Suprapubic skin (tissue), 4 donors: ENCODE measurements around the gene RAP1GAP. TPM values are rescaled to one million over a fixed set of nuclear protein-coding genes. Genes with fewer than 3 reads are reported as not detected.

Source experiments
- DNase-seq, 2 donors: peaks; one replicate each; pipeline ENCODE4 v3.0.0-alpha.2; 2019; ENCODE audit warnings: low spot score in 2 of 2
- H3K27ac ChIP-seq: fragments of 200-600 bp; sonication (generic); one replicate; pipeline ENCODE4 v1.5.1; 2019
- H3K27me3 ChIP-seq: fragments of 200-600 bp; sonication (generic); one replicate; pipeline ENCODE4 v1.5.1; 2019
- H3K36me3 ChIP-seq: fragments of 200-600 bp; sonication (generic); one replicate; pipeline ENCODE4 v1.5.1; 2019
- H3K4me1 ChIP-seq: fragments of 200-600 bp; sonication (generic); one replicate; pipeline ENCODE4 v1.5.1; 2019
- H3K4me3 ChIP-seq: fragments of 200-600 bp; sonication (generic); one replicate; pipeline ENCODE4 v1.5.1; 2019; ENCODE audit warnings: mild to moderate bottlenecking
- H3K9me3 ChIP-seq: fragments of 200-600 bp; sonication (generic); one replicate; pipeline ENCODE4 v1.5.1; 2019
- EP300 ChIP-seq: sonication (generic); formaldehyde crosslinking; IDR thresholded peaks from one replicate; pipeline ENCODE4 v1.6.1; 2017; ENCODE audit warnings: antibody characterized with exemption
- POLR2A ChIP-seq, 2 donors: fragments of 450-650 bp; IDR thresholded peaks; one replicate each; pipeline ENCODE4 v1.6.1; 2017; ENCODE audit warnings: antibody characterized with exemption in 2 of 2, mild to moderate bottlenecking in 2 of 2, moderate library complexity in 2 of 2
- POLR2AphosphoS5 ChIP-seq, 3 donors: sonication (generic); formaldehyde crosslinking; IDR thresholded peaks; one replicate each; pipeline ENCODE4 v1.6.1; 2017; ENCODE audit warnings: antibody characterized with exemption in 3 of 3
- WGBS: methylation state at CpG from one replicate; pipeline ENCODE4 v1.1.5; 2018; 5-methylcytosine and 5-hydroxymethylcytosine counted together
- total RNA-seq, 4 donors: library from RNA; depleted of rRNA; stranded (reverse); fragments of >200 nt; gene quantifications; one replicate each; pipeline ENCODE4 v1.1.0, GENCODE V29; 2016
- TF ChIP-seq, protein P1 (sequence below), 2 donors: fragments of 200-600 bp in 1 of 2; fragments of 450-650 bp in 1 of 2; sonication (generic) in 1 of 2; IDR thresholded peaks; one replicate each; pipeline ENCODE4 v1.5.1; 2016 to 2019; ENCODE audit warnings: antibody characterized with exemption in 2 of 2, mild to moderate bottlenecking in 1 of 2, moderate library complexity in 1 of 2

RAP1GAP gene
- total RNA-seq, 4 donors from 2014 or later = 1.5 to 4.9 (median 3.6) TPM

DNA sequence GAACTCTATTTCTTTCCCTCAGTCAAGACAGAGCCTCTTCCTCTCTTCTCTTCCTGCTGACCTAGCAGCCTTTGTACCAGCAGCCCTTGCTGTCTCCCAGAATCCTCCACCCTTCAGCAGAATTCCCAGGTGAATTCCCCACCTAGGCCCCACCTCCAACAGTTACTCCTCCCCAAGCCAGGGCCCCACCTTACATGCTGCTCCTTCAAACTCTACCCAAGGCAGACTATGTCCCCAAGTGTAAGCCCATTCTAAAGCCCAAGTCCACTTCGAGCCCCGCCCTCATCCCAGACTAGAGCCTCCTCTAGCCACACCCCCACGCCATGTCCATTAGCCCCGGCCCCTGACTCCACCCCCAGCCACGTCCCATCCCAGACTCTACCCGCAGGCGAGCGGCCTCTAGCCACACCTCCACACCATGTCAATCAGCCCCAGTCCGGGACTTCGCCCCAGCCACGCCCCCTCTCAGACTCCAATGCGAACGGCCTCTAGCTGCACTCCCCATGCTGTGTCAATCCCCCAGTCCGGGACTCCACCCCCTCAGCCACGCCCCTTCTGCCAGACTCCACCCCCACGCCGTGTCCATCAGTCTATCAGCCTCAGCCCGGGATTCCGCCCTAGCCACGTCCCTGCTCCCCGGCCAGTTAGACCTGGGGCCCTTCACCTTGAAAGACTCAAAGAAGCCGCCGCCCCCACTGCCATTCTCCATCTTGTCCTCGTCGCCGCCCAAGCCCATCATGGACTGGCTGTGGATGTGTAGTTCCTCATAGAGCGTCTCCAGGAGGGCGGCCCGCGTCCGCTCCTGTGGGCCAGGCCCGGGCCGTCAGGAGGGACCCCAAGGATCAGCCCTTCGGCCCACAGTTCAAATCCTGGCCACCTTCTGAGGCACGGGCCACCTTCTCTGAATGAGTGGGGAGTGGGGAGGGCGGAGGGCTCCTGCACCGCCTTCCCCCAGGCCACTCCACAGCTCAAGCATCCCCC, 61.3 kb downstream of the RAP1GAP start:
- H3K4me1 ChIP-seq = no peaks in the 10 kb centered on the region
- TF ChIP-seq, protein P1, sequence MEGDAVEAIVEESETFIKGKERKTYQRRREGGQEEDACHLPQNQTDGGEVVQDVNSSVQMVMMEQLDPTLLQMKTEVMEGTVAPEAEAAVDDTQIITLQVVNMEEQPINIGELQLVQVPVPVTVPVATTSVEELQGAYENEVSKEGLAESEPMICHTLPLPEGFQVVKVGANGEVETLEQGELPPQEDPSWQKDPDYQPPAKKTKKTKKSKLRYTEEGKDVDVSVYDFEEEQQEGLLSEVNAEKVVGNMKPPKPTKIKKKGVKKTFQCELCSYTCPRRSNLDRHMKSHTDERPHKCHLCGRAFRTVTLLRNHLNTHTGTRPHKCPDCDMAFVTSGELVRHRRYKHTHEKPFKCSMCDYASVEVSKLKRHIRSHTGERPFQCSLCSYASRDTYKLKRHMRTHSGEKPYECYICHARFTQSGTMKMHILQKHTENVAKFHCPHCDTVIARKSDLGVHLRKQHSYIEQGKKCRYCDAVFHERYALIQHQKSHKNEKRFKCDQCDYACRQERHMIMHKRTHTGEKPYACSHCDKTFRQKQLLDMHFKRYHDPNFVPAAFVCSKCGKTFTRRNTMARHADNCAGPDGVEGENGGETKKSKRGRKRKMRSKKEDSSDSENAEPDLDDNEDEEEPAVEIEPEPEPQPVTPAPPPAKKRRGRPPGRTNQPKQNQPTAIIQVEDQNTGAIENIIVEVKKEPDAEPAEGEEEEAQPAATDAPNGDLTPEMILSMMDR (IDR thresholded peaks at IDR 0.05) = no peak
- no peak for TF ChIP-seq POLR2AphosphoS5 (IDR thresholded peaks at IDR 0.05)
- no peak for TF ChIP-seq POLR2A (IDR thresholded peaks at IDR 0.05)
- TF ChIP-seq EP300 = no peak
- no peaks in the 10 kb centered on the region for H3K36me3 ChIP-seq
- 46% methylated on average over 32 of the region's 37 CpGs for WGBS
- no peak overlapping the region for H3K27ac ChIP-seq
- no peaks in the 10 kb centered on the region for H3K9me3 ChIP-seq
- peak in 1 of 2 donors; percentile 75 for DNase-seq
- H3K27me3 ChIP-seq = peaks cover 2% of the 10 kb centered on the region
- H3K4me3 ChIP-seq = no peak overlapping the region

DNA sequence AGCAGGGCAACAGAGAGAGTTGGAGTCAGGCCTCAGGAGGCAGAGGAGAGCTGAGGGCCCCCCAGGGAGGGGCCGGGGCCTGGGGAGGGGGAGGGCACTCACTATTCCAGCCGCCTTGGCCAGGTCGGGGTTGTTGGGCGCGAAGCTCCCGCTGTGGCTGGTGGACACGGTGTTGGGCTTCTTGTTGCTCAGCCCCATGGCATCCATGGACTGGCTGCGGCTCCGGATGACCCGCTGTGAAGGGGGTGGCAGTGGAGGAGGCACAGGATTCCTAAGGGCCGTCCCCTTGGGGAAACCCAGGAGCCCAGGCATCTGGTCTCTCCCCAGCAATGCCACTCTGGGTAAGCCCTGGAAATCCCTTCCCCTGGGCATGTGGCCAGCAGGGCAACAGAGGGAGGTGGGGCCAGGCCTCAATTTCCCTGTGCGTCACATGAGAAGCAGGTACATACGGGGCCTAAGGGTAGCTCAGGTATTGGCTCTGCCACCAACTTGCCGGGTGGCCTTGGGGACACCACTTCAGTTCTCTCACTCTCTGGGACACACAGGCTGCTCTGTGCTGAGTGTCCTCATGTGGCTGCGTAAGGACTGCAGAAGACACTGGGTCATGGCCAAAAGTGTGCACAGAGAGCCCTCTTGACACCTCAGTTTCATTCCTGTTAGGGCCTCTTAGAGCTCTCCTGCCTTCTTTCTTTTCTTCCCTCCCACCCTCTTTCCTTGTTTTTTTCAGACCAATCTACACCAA, 63.0 kb downstream of the RAP1GAP start:
- H3K9me3 ChIP-seq = no peaks in the 10 kb centered on the region
- H3K27ac ChIP-seq = no peak overlapping the region
- H3K4me1 ChIP-seq = no peaks in the 10 kb centered on the region
- no peaks in the 10 kb centered on the region for H3K36me3 ChIP-seq
- WGBS = 91% methylated on average over 2 of the region's 15 CpGs
- H3K27me3 ChIP-seq = peaks cover 5% of the 10 kb centered on the region
- TF ChIP-seq POLR2AphosphoS5 (IDR thresholded peaks at IDR 0.05) = no peak
- DNase-seq = no peak
- H3K4me3 ChIP-seq = no peak overlapping the region

DNA sequence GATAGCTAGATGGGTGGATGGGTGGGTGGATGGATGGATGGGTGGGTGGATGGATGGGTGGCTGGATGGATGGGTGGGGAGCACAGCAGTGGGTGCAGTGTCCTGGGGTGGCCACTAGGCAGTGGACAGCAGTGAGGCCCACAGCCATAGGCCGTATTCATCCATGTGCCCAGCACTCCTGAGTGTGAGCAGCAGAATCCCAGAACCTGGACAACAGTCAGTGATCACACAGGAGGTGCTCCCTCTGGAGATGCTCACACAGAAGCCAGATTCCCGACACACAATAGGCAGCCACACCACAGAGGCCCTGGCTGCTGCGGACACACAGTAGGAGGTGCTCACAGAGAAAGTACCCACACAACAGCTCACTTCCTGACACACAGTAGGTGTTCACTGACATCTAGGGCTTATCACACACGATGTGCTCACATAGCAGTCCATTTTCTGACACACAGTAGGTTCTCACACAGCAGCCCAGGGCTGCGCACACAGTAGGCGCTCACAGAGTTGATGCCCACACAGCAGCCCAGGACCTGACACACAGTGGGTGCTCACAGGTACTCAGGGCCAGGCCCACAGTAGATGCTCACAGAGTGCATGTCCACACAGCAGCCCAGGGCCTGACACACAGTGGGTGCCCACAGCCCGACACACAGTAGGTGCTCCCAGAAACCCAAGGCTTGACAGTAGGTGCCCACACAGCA, 64.0 kb downstream of the RAP1GAP start:
- no peaks in the 10 kb centered on the region for H3K9me3 ChIP-seq
- no peaks in the 10 kb centered on the region for H3K4me1 ChIP-seq
- TF ChIP-seq POLR2AphosphoS5 (IDR thresholded peaks at IDR 0.05) (no peak), EP300 (no peak), POLR2A (IDR thresholded peaks at IDR 0.05) (no peak)
- TF ChIP-seq, protein P1 (IDR thresholded peaks at IDR 0.05) = no peak
- 94% methylated on average over 3 of the region's 7 CpGs for WGBS
- no peak overlapping the region for H3K27ac ChIP-seq
- DNase-seq = no peak
- no peak overlapping the region for H3K4me3 ChIP-seq
- no peaks in the 10 kb centered on the region for H3K36me3 ChIP-seq
- peaks cover 8% of the 10 kb centered on the region for H3K27me3 ChIP-seq

DNA sequence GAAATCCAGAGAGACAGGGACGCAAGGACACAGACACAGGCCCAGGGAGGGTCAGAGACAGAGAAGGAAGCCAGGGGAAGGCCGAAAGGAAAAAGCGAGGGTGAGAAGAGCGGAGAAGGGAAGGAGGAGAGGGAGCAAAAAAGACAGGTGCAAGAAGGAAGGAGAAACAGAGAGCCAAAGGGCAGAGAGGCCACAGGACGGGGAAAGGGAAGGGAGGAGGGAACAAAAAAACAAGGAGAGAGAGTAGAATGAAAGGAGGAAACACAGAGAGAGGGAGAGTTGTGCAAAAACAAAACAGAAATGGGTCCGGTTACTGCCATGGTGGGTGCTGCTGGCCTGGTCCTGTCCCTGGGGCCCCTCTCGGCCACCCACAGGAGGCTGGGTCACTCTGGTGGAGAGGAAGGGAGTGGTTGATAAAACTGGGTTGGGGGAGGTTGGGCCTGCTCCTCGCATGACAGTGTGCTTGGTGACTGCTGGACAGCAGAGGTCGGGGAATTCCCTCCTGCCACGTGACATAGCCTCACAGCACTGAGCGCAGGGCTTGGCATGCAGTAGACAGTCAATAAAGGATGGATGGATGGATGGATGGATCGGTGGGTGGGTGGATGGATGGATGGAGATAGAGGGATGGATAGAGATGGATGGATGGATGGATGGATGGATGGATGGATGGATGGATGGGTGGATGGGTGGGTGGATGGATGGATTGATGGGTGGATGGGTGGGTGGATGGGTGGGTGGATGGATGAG, 64.8 kb downstream of the RAP1GAP start:
- no peaks in the 10 kb centered on the region for H3K36me3 ChIP-seq
- H3K4me3 ChIP-seq = no peak overlapping the region
- no peak overlapping the region for H3K27ac ChIP-seq
- no peaks in the 10 kb centered on the region for H3K4me1 ChIP-seq
- H3K27me3 ChIP-seq = peaks cover 12% of the 10 kb centered on the region
- no peak for DNase-seq
- H3K9me3 ChIP-seq = no peaks in the 10 kb centered on the region
- 86% methylated on average over 12 of the region's 12 CpGs for WGBS
- no peak for TF ChIP-seq EP300
- TF ChIP-seq POLR2AphosphoS5 (IDR thresholded peaks at IDR 0.05) = no peak
- TF ChIP-seq, protein P1 (IDR thresholded peaks at IDR 0.05) = no peak
- no peak for TF ChIP-seq POLR2A (IDR thresholded peaks at IDR 0.05)
